Endothelial cell of umbilical vein (primary cell): Measurements from ENCODE around the gene TGM1. TPM values are rescaled to one million over a fixed set of nuclear protein-coding genes. Genes with fewer than 3 reads are reported as not detected.
A peak's percentile ranks its signal among the peaks of the same experiment; 100 is the strongest.

Source experiments
- BruUV-seq: library from RNA; stranded (reverse); fragments of 400-500 nt; replicated peaks from 2 replicates; lab custom pipeline; 2021; lab: Mats Ljungman, UMichigan
- CTCF ChIA-PET: fragments of 300-600, 350-600 bp; sonication (Branson Sonifier 250); formaldehyde crosslinking; loops from one replicate; lab custom pipeline; 2021; ENCODE audit warnings: antibody characterized with exemption, inconsistent platforms; lab: Charles Lee
- POLR2A ChIA-PET: fragments of 300-600, 350-600 bp; sonication (Branson Sonifier 250); formaldehyde crosslinking; loops from one replicate; lab custom pipeline; 2021; ENCODE audit warnings: antibody characterized with exemption, inconsistent platforms; lab: Charles Lee
- DNase-seq: peaks from one replicate; pipeline ENCODE4 v3.0.0-alpha.2; 2011; ENCODE audit warnings: low read depth, low spot score
- FAIRE-seq: peaks from 2 replicates; lab custom pipeline; 2011; peaks lifted over from hg19 to GRCh38; lab: Jason Lieb, UNC
- H2AFZ ChIP-seq: 2 replicates; pipeline ENCODE4 v1.6.0; 2012; ENCODE audit warnings: low read depth, low read length, control low read depth, inconsistent platforms
- H3K27ac ChIP-seq: 2 replicates; pipeline ENCODE4 v1.5.1; 2011; ENCODE audit warnings: low read depth, mild to moderate bottlenecking, control low read depth, low read length, moderate library complexity; ENCODE audit not compliant: insufficient read depth
- H3K27me3 ChIP-seq, 2 experiments: 2 replicates each; pipeline versions ENCODE4 v1.6.0 to v1.6.1; 2011; ENCODE audit warnings: low read length in 2 of 2, mixed read lengths in 1 of 2; ENCODE audit not compliant: control insufficient read depth in 2 of 2, insufficient read depth in 2 of 2
- H3K36me3 ChIP-seq, 2 experiments: 2 replicates in 1 of 2; 3 replicates in 1 of 2; pipeline ENCODE4 v1.5.1; 2011; ENCODE audit warnings: low read length in 2 of 2, mild to moderate bottlenecking in 1 of 2, moderate library complexity in 1 of 2; ENCODE audit not compliant: control insufficient read depth in 2 of 2, insufficient read depth in 2 of 2; ENCODE audit errors: extremely low read depth in 1 of 2
- H3K4me1 ChIP-seq: 3 replicates; pipeline ENCODE4 v1.5.1; 2011; ENCODE audit warnings: mild to moderate bottlenecking, low read length; ENCODE audit not compliant: control insufficient read depth, insufficient read depth; ENCODE audit errors: extremely low read depth
- H3K4me2 ChIP-seq: 2 replicates; pipeline ENCODE4 v1.6.1; 2011; ENCODE audit warnings: low read length, control low read depth, mixed read lengths; ENCODE audit not compliant: insufficient read depth
- H3K4me3 ChIP-seq, 3 experiments: fragments of 200-600 bp in 1 of 3; sonication (generic), shearing (Covaris generic) in 1 of 3; replicated peaks in 1 of 3; 2 replicates each; pipeline ENCODE4 v1.5.1; 2011 to 2016; ENCODE audit warnings: control low read depth in 3 of 3, low read length in 3 of 3, mild to moderate bottlenecking in 2 of 3, inconsistent platforms in 1 of 3, low read depth in 1 of 3, moderate library complexity in 1 of 3; ENCODE audit not compliant: insufficient read depth in 1 of 3
- H3K79me2 ChIP-seq: 2 replicates; pipeline ENCODE4 v1.6.0; 2012; ENCODE audit warnings: low read length, inconsistent platforms; ENCODE audit not compliant: control insufficient read depth, insufficient read depth
- H3K9ac ChIP-seq: replicated peaks from 2 replicates; pipeline ENCODE3; 2011; ENCODE audit warnings: low read length, control low read depth; ENCODE audit not compliant: insufficient read depth; ENCODE audit errors: extremely low read depth
- H3K9me1 ChIP-seq: replicated peaks from 3 replicates; pipeline ENCODE4 v1.6.0; 2011; ENCODE audit warnings: mild to moderate bottlenecking, low read length; ENCODE audit not compliant: control insufficient read depth, insufficient read depth; ENCODE audit errors: extremely low read depth
- H3K9me3 ChIP-seq: replicated peaks from 2 replicates; pipeline ENCODE4 v1.5.1; 2012; ENCODE audit warnings: low read length, inconsistent platforms; ENCODE audit not compliant: control insufficient read depth, insufficient read depth
- H4K20me1 ChIP-seq: replicated peaks from 2 replicates; pipeline ENCODE3; 2011; ENCODE audit warnings: mild to moderate bottlenecking, low read length; ENCODE audit not compliant: control insufficient read depth, insufficient read depth; ENCODE audit errors: extremely low read depth
- CTCF ChIP-seq, 2 donors: IDR thresholded peaks; 1 replicate in 1 of 2; 2 replicates in 1 of 2; pipeline ENCODE4 v1.5.1; 2011; ENCODE audit warnings: low read length in 2 of 2, mild to moderate bottlenecking in 2 of 2, moderate library complexity in 2 of 2, control low read depth in 1 of 2, inconsistent platforms in 1 of 2, low read depth in 1 of 2; ENCODE audit not compliant: insufficient read depth in 1 of 2; ENCODE audit errors: extremely low read depth in 1 of 2
- EZH2 ChIP-seq: IDR thresholded peaks from 2 replicates; pipeline ENCODE4 v1.6.1; 2012; ENCODE audit warnings: borderline replicate concordance, low read depth, mild to moderate bottlenecking, moderate library complexity, low read length, inconsistent platforms; ENCODE audit not compliant: severe bottlenecking
- FOS ChIP-seq: IDR thresholded peaks from 2 replicates; pipeline ENCODE4 v1.6.1; 2011; ENCODE audit warnings: mild to moderate bottlenecking, low read length, moderate library complexity, borderline replicate concordance; ENCODE audit not compliant: insufficient read depth
- JUN ChIP-seq: IDR thresholded peaks from 2 replicates; pipeline ENCODE4 v1.6.1; 2011; ENCODE audit warnings: borderline replicate concordance, low read depth; ENCODE audit not compliant: insufficient read length, insufficient read depth
- MYC ChIP-seq: IDR thresholded peaks from one replicate; pipeline ENCODE4 v1.6.1; 2011; ENCODE audit warnings: mild to moderate bottlenecking, low read depth, low read length
- POLR2A ChIP-seq: IDR thresholded peaks from 2 replicates; pipeline ENCODE4 v1.6.1; 2012; ENCODE audit warnings: low read depth, mild to moderate bottlenecking, control low read depth, low read length
- POLR2AphosphoS5 ChIP-seq: IDR thresholded peaks from 2 replicates; pipeline ENCODE4 v1.6.1; 2012; ENCODE audit warnings: low read depth, mild to moderate bottlenecking, control low read depth, low read length, moderate library complexity; ENCODE audit not compliant: insufficient read depth
- dilution Hi-C: fragments of 300-500 bp; cut with MboI; formaldehyde crosslinking; loops from one replicate; pipeline ENCODE4 v1.15.0; 2019; ENCODE audit warnings: low sequenced_read_pairs; ENCODE audit not compliant: extremely low pct_ligation_motif_present
- intact Hi-C: fragments of 100-400 bp; cut with micrococcal nuclease; formaldehyde crosslinking; loops from one replicate; pipeline ENCODE4 v1.10.0; 2022
- polyA plus RNA-seq, 4 experiments: library from polyadenylated mRNA; depleted of rRNA in 3 of 4; stranded (reverse) in 3 of 4; unstranded in 1 of 4; fragments of >200 nt; gene quantifications; 2 replicates each; pipeline versions ENCODE4 v1.2.1 to v1.2.3, GENCODE V29; 2011 to 2012; ENCODE audit warnings: missing spikeins in 1 of 4
- total RNA-seq: library from RNA; stranded (reverse); gene quantifications from 2 replicates; pipeline ENCODE4 v1.2.3, GENCODE V29; 2021

Gene TGM1
- total and polyA plus RNA-seq, 2 donors (not counting 3 experiments of a cell fraction or from before 2014, with no cell fraction given): 1.0 to 3.4 TPM

- no peaks in the 10 kb centered on the region for H3K9me1 ChIP-seq
- peak; percentile 52 for DNase-seq
- H3K9me3 ChIP-seq: no peaks in the 10 kb centered on the region
- no peak within 1 kb of the TSS for H3K9ac ChIP-seq
- peaks cover 0 to 33% of the 10 kb centered on the region in 2 experiments for H3K36me3 ChIP-seq
- no peak within 1 kb of the TSS for H2AFZ ChIP-seq
- H4K20me1 ChIP-seq: no peaks in the 10 kb centered on the region
- CTCF ChIA-PET: interaction anchor here (0.6 to 7.4 kb wide), 51 partner anchors 9 to 754 kb away, joined by 3 to 122 read pairs (median 5); partner anchors contain the start of genes CHMP4A, DHRS1, GMPR2 and IPO4
- no peak within 1 kb of the TSS for H3K4me2 ChIP-seq
- H3K4me3 ChIP-seq: no peak within 1 kb of the TSS
- no peaks in the 10 kb centered on the region for H3K27me3 ChIP-seq
- intact Hi-C loops (loop anchor here (1.0 kb wide), 2 partner anchors 36 to 65 kb away; partner anchors contain the start of genes RABGGTA and TINF2), dilution Hi-C loops (no loop called here)
- no TSS peak for BruUV-seq
- no peak within 1 kb of the TSS for H3K27ac ChIP-seq
- TF ChIP-seq MYC (no peak), POLR2AphosphoS5 (no peak), POLR2A (no peak), EZH2 (no peak), FOS (no peak), CTCF (IDR thresholded peaks at IDR 0.05; ENCODE audit: extremely low read depth in 1 of 2, insufficient read depth in 1 of 2, low read depth in 1 of 2, low read length in 2 of 2) (peak; percentile 86 to 89), JUN (no peak)
- peaks cover 29% of the 10 kb centered on the region for H3K4me1 ChIP-seq
- no peaks in the 10 kb centered on the region for H3K79me2 ChIP-seq
- POLR2A ChIA-PET: interaction anchor here (0.9 to 1.2 kb wide), 3 partner anchors 65 to 95 kb away, joined by 3 to 4 read pairs (median 3); partner anchors contain the start of genes CHMP4A, MDP1 and TINF2
- peak; percentile 86 for FAIRE-seq
Observed at GRCh38 chr14:24307575-24308341, 44.8 kb upstream of the TGM1 start, which contains the start of gene CIDEB. CIDEB (minus strand) TSS chr14:24307977; CDS start chr14:24307858, 119 bp downstream.
